Neural cell (in vitro differentiated cells): Measurements from ENCODE around the gene MINK1. TPM values are rescaled to one million over a fixed set of nuclear protein-coding genes. Genes with fewer than 3 reads are reported as not detected.

Experiments used
- H2AFZ ChIP-seq: fragments of 200-600, 300-800 bp; sonication (generic), shearing (Covaris generic); 2 replicates; pipeline ENCODE4 v1.6.0; 2014; ENCODE audit warnings: low read depth, mild to moderate bottlenecking, antibody characterized with exemption, low read length, moderate library complexity
- H3F3A ChIP-seq: fragments of 200-600 bp; shearing (Covaris generic); 2 replicates; pipeline ENCODE4 v1.6.1; 2016; ENCODE audit warnings: mild to moderate bottlenecking, moderate library complexity, mixed read lengths, antibody characterized with exemption, low read length; ENCODE audit not compliant: insufficient read depth, poor library complexity, severe bottlenecking
- H3K27ac ChIP-seq: fragments of 200-600, 300-800 bp; sonication (generic), shearing (Covaris generic); 2 replicates; pipeline ENCODE4 v1.5.1; 2014; ENCODE audit warnings: mild to moderate bottlenecking, low read length, moderate library complexity
- H3K27me3 ChIP-seq: fragments of 300-800, 200-600 bp; sonication (generic), shearing (Covaris generic); 2 replicates; pipeline ENCODE4 v1.6.0; 2014; ENCODE audit warnings: mild to moderate bottlenecking, low read depth, low read length, moderate library complexity; ENCODE audit not compliant: insufficient read depth
- H3K36me3 ChIP-seq: fragments of 300-800, 200-600 bp; sonication (generic), shearing (Covaris generic); 2 replicates; pipeline ENCODE4 v1.5.1; 2014; ENCODE audit warnings: mild to moderate bottlenecking, antibody characterized with exemption, low read length, moderate library complexity; ENCODE audit not compliant: insufficient read depth
- H3K4me2 ChIP-seq: fragments of 300-800, 200-600 bp; sonication (generic), shearing (Covaris generic); 2 replicates; pipeline ENCODE4 v1.6.0; 2014; ENCODE audit warnings: mild to moderate bottlenecking, low read length
- H3K4me3 ChIP-seq: fragments of 300-800, 200-600 bp; sonication (generic), shearing (Covaris generic); 2 replicates; pipeline ENCODE4 v1.5.1; 2014; ENCODE audit warnings: mild to moderate bottlenecking, low read length, moderate library complexity
- H3K79me2 ChIP-seq: fragments of 200-600 bp; shearing (Covaris generic); replicated peaks from 2 replicates; pipeline ENCODE4 v1.6.0; 2014; ENCODE audit warnings: mild to moderate bottlenecking, low read length, moderate library complexity; ENCODE audit not compliant: insufficient read depth
- H3K9ac ChIP-seq: fragments of 300-800, 200-600 bp; sonication (generic), shearing (Covaris generic); 2 replicates; pipeline ENCODE4 v1.6.1; 2016; ENCODE audit warnings: mild to moderate bottlenecking, low read length, mixed read lengths
- H3K9me2 ChIP-seq: fragments of 200-600 bp; shearing (Covaris generic); 2 replicates; pipeline ENCODE4 v1.6.1; 2016; ENCODE audit warnings: mild to moderate bottlenecking, low read length, mixed read lengths; ENCODE audit not compliant: insufficient read depth
- H3K9me3 ChIP-seq: fragments of 200-600, 300-800 bp; sonication (generic), shearing (Covaris generic); 2 replicates; pipeline ENCODE4 v1.6.1; 2016; ENCODE audit warnings: mild to moderate bottlenecking, mixed run types, low read length, moderate library complexity, mixed read lengths
- H4K20me1 ChIP-seq: fragments of 200-600 bp; shearing (Covaris generic); 2 replicates; pipeline ENCODE4 v1.6.1; 2016; ENCODE audit warnings: mild to moderate bottlenecking, mixed run types; ENCODE audit not compliant: insufficient read depth
- EP300 ChIP-seq: fragments of 450-650 bp; conservative IDR thresholded peaks from 2 replicates; pipeline ENCODE4 v1.6.1; 2014; ENCODE audit warnings: antibody characterized with exemption, mild to moderate bottlenecking, moderate library complexity; ENCODE audit not compliant: poor library complexity, severe bottlenecking
- EZH2 ChIP-seq: fragments of 200-600, 300-800 bp; shearing (Covaris generic), sonication (generic); IDR thresholded peaks from 2 replicates; pipeline ENCODE4 v1.6.1; 2014; ENCODE audit warnings: antibody characterized with exemption, low read length, borderline replicate concordance, mild to moderate bottlenecking; ENCODE audit not compliant: insufficient read depth, poor library complexity, severe bottlenecking
- MXI1 ChIP-seq: fragments of 450-650 bp; conservative IDR thresholded peaks from 2 replicates; pipeline ENCODE4 v1.6.1; 2014; ENCODE audit warnings: antibody characterized with exemption, mild to moderate bottlenecking; ENCODE audit not compliant: poor library complexity, severe bottlenecking
- POLR2AphosphoS5 ChIP-seq: IDR thresholded peaks from 2 replicates; pipeline ENCODE4 v1.6.1; 2012
- RAD21 ChIP-seq: fragments of 450-650 bp; conservative IDR thresholded peaks from 2 replicates; pipeline ENCODE4 v1.6.1; 2014; ENCODE audit warnings: antibody characterized with exemption, mild to moderate bottlenecking, moderate library complexity
- SMC3 ChIP-seq: fragments of 450-650 bp; conservative IDR thresholded peaks from 2 replicates; pipeline ENCODE4 v1.6.1; 2014; ENCODE audit warnings: antibody characterized with exemption, mild to moderate bottlenecking, moderate library complexity; ENCODE audit not compliant: poor library complexity
- TAF1 ChIP-seq: IDR thresholded peaks from 2 replicates; pipeline ENCODE4 v1.6.1; 2012; ENCODE audit warnings: low read depth
- polyA plus RNA-seq: library from polyadenylated mRNA; depleted of rRNA; stranded (reverse); fragments of >200 nt; gene quantifications from 2 replicates; pipeline ENCODE4 v1.2.3, GENCODE V29; 2014
- TF ChIP-seq, protein P1 (sequence below): IDR thresholded peaks from 2 replicates; pipeline ENCODE4 v1.6.1; 2012; ENCODE audit warnings: borderline replicate concordance
- TF ChIP-seq, protein P2 (sequence below): fragments of 450-650 bp; IDR thresholded peaks from 2 replicates; pipeline ENCODE4 v1.5.1; 2014; ENCODE audit warnings: antibody characterized with exemption, mild to moderate bottlenecking, moderate library complexity; ENCODE audit not compliant: poor library complexity, severe bottlenecking

Gene MINK1
- polyA plus RNA-seq, 1 donor from 2014 or later: 38.1 TPM

DNA sequence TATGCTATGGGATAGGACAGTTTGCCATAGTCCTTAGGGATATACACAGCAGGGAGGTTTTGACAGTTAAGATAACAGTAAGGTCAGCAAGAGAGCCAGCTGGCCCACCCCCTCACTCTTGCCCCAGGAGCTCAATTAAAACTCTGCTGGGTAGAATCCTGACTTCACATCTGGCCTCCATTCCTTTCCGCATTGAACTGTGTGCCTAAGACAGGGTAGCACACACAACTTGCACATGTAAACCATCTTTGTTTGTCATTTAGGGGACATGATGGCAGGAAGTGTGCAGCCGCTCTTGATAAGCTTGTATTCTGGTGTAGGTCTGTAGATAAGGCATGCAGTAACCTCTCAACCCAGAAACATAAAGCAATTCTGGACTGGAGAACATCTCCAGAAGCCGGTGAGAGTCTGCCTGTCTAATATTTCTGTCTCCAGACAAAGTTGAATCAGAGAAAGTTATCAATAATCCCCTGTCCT is 5.2 kb downstream of the MINK1 start:
- Histone ChIP-seq H3K27me3 (no peaks in the 10 kb centered on the region), H3K36me3 (no peaks in the 10 kb centered on the region), H3K9me3 (no peaks in the 10 kb centered on the region), H4K20me1 (no peaks in the 10 kb centered on the region), H3K4me3 (no peak overlapping the region), H2AFZ (no peak overlapping the region), H3F3A (no peaks in the 10 kb centered on the region), H3K27ac (no peak overlapping the region), H3K9me2 (no peaks in the 10 kb centered on the region), H3K4me2 (no peak overlapping the region), H3K9ac (no peak overlapping the region), H3K79me2 (peaks cover 58% of the 10 kb centered on the region)
- TF ChIP-seq, protein P1, sequence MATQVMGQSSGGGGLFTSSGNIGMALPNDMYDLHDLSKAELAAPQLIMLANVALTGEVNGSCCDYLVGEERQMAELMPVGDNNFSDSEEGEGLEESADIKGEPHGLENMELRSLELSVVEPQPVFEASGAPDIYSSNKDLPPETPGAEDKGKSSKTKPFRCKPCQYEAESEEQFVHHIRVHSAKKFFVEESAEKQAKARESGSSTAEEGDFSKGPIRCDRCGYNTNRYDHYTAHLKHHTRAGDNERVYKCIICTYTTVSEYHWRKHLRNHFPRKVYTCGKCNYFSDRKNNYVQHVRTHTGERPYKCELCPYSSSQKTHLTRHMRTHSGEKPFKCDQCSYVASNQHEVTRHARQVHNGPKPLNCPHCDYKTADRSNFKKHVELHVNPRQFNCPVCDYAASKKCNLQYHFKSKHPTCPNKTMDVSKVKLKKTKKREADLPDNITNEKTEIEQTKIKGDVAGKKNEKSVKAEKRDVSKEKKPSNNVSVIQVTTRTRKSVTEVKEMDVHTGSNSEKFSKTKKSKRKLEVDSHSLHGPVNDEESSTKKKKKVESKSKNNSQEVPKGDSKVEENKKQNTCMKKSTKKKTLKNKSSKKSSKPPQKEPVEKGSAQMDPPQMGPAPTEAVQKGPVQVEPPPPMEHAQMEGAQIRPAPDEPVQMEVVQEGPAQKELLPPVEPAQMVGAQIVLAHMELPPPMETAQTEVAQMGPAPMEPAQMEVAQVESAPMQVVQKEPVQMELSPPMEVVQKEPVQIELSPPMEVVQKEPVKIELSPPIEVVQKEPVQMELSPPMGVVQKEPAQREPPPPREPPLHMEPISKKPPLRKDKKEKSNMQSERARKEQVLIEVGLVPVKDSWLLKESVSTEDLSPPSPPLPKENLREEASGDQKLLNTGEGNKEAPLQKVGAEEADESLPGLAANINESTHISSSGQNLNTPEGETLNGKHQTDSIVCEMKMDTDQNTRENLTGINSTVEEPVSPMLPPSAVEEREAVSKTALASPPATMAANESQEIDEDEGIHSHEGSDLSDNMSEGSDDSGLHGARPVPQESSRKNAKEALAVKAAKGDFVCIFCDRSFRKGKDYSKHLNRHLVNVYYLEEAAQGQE: no peak
- TF ChIP-seq POLR2AphosphoS5 (no peak), TAF1 (no peak), MXI1 (no peak), EP300 (no peak), SMC3 (no peak), RAD21 (no peak), EZH2 (no peak)
- TF ChIP-seq, protein P2, sequence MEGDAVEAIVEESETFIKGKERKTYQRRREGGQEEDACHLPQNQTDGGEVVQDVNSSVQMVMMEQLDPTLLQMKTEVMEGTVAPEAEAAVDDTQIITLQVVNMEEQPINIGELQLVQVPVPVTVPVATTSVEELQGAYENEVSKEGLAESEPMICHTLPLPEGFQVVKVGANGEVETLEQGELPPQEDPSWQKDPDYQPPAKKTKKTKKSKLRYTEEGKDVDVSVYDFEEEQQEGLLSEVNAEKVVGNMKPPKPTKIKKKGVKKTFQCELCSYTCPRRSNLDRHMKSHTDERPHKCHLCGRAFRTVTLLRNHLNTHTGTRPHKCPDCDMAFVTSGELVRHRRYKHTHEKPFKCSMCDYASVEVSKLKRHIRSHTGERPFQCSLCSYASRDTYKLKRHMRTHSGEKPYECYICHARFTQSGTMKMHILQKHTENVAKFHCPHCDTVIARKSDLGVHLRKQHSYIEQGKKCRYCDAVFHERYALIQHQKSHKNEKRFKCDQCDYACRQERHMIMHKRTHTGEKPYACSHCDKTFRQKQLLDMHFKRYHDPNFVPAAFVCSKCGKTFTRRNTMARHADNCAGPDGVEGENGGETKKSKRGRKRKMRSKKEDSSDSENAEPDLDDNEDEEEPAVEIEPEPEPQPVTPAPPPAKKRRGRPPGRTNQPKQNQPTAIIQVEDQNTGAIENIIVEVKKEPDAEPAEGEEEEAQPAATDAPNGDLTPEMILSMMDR: no peak

GRCh38 chr17:4839221-4839620 is 6.1 kb downstream of the MINK1 start:
- Histone ChIP-seq H3K4me2 (no peak overlapping the region), H3K27ac (no peak overlapping the region), H3K9me2 (no peaks in the 10 kb centered on the region), H3K36me3 (no peaks in the 10 kb centered on the region), H3F3A (no peaks in the 10 kb centered on the region), H3K9me3 (no peaks in the 10 kb centered on the region), H4K20me1 (no peaks in the 10 kb centered on the region), H3K4me3 (no peak overlapping the region), H3K79me2 (peaks cover 49% of the 10 kb centered on the region), H2AFZ (no peak overlapping the region), H3K27me3 (no peaks in the 10 kb centered on the region), H3K9ac (no peak overlapping the region)
- TF ChIP-seq POLR2AphosphoS5 (no peak), MXI1 (no peak), EP300 (no peak), TAF1 (no peak), EZH2 (no peak), SMC3 (no peak), RAD21 (no peak)
- TF ChIP-seq, protein P1: no peak
- TF ChIP-seq, protein P2: no peak
